NB4 (cell line): ENCODE results near the gene FAM90A26.

ENCODE experiments used
- MYC ChIP-seq: IDR thresholded peaks from 2 replicates; pipeline ENCODE4 v1.6.1; 2011; ENCODE audit warnings: low read depth, low read length
- POLR2A ChIP-seq: IDR thresholded peaks from 2 replicates; pipeline ENCODE4 v1.6.1; 2011; ENCODE audit warnings: mild to moderate bottlenecking; ENCODE audit not compliant: insufficient read length; ENCODE audit errors: extremely low read depth
- TF ChIP-seq, protein P1 (sequence below): IDR thresholded peaks from one replicate; pipeline ENCODE4 v1.5.1; 2012; ENCODE audit warnings: low read depth, low read length

DNA sequence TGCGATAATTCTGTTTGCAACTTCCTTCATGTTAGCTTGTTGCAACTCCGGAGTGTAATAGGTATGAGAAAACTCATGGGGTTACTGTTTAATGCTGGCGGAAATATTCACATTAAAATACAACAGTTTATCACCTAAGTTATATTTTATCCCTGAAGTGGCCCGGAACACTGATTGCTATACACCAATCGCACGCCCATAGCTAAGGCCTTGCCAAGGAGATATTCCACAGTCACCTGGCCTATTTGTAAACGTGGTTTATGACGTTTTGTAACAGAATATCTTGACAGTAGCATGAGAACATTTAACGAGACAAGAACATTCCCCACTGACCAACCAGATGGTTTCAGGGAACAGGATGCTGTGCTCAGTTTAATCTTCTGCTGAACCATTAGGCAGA is 23.2 kb upstream of the FAM90A26 start:
- TF ChIP-seq, protein P1, sequence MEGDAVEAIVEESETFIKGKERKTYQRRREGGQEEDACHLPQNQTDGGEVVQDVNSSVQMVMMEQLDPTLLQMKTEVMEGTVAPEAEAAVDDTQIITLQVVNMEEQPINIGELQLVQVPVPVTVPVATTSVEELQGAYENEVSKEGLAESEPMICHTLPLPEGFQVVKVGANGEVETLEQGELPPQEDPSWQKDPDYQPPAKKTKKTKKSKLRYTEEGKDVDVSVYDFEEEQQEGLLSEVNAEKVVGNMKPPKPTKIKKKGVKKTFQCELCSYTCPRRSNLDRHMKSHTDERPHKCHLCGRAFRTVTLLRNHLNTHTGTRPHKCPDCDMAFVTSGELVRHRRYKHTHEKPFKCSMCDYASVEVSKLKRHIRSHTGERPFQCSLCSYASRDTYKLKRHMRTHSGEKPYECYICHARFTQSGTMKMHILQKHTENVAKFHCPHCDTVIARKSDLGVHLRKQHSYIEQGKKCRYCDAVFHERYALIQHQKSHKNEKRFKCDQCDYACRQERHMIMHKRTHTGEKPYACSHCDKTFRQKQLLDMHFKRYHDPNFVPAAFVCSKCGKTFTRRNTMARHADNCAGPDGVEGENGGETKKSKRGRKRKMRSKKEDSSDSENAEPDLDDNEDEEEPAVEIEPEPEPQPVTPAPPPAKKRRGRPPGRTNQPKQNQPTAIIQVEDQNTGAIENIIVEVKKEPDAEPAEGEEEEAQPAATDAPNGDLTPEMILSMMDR, result no peak
- no peak for TF ChIP-seq POLR2A
- TF ChIP-seq MYC, result no peak
